PFSK-1 (cell line): ENCODE measurements around the gene PIK3C3.

Experiments used
- FOXP2 ChIP-seq: optimal IDR thresholded peaks from 2 replicates; pipeline ENCODE3; 2011; ENCODE audit warnings: borderline replicate concordance, control low read depth, inconsistent platforms; ENCODE audit not compliant: insufficient read depth; ENCODE audit errors: extremely low read length, extremely low read depth
- POLR2AphosphoS5 ChIP-seq: IDR thresholded peaks from 2 replicates; pipeline ENCODE4 v1.6.1; 2012; ENCODE audit warnings: low read depth, mild to moderate bottlenecking, control low read depth, low read length, moderate library complexity
- REST ChIP-seq, 2 experiments: IDR thresholded peaks; 2 replicates each; pipeline versions ENCODE4 v1.6.1 to v1.8.0; 2011 to 2012; ENCODE audit warnings: low read depth in 2 of 2, low read length in 2 of 2, control low read depth in 1 of 2, inconsistent platforms in 1 of 2, mild to moderate bottlenecking in 1 of 2, moderate library complexity in 1 of 2; ENCODE audit not compliant: insufficient read depth in 1 of 2
- SIN3A ChIP-seq: IDR thresholded peaks from 2 replicates; pipeline ENCODE4 v1.6.1; 2012; ENCODE audit warnings: mild to moderate bottlenecking, low read length, moderate library complexity, borderline replicate concordance; ENCODE audit not compliant: insufficient read depth
- TAF1 ChIP-seq: IDR thresholded peaks from 2 replicates; pipeline ENCODE4 v1.6.1; 2012; ENCODE audit warnings: low read length, control low read depth, borderline replicate concordance; ENCODE audit not compliant: insufficient read depth

GRCh38 chr18:42131066-42131929 lies 176.3 kb downstream of the PIK3C3 start:
- TF ChIP-seq FOXP2 (no peak), REST (IDR thresholded peaks at IDR 0.05; ENCODE audit: insufficient read depth in 1 of 2, low read depth in 2 of 2, low read length in 2 of 2) (no peak), TAF1 (no peak), POLR2AphosphoS5 (no peak), SIN3A (no peak)
